Neural cell (in vitro differentiated cells): ENCODE data around the gene WDR20.

Experiments
- CTCF ChIP-seq: fragments of 450-650 bp; IDR thresholded peaks from 2 replicates; pipeline ENCODE4 v1.5.1; 2014; ENCODE audit warnings: antibody characterized with exemption, mild to moderate bottlenecking, moderate library complexity; ENCODE audit not compliant: poor library complexity, severe bottlenecking
- SMC3 ChIP-seq: fragments of 450-650 bp; conservative IDR thresholded peaks from 2 replicates; pipeline ENCODE4 v1.6.1; 2014; ENCODE audit warnings: antibody characterized with exemption, mild to moderate bottlenecking, moderate library complexity; ENCODE audit not compliant: poor library complexity

GRCh38 chr14:102248121-102248520 is 108.4 kb downstream of the WDR20 start:
- no peak for TF ChIP-seq SMC3
- no peak for TF ChIP-seq CTCF
